CD14-positive monocyte (primary cell): ENCODE data around the gene UTP20. TPM values are rescaled to one million over a fixed set of nuclear protein-coding genes. Genes with fewer than 3 reads are reported as not detected.

Experiments used
- DNase-seq, 3 donors: peaks; one replicate each; pipeline ENCODE4 v3.0.0-alpha.2; 2011 to 2022
- H2AFZ ChIP-seq: 2 replicates; pipeline ENCODE4 v1.6.0; 2012; ENCODE audit warnings: mild to moderate bottlenecking, low read depth, low read length, inconsistent platforms; ENCODE audit not compliant: insufficient read depth, poor library complexity, severe bottlenecking
- H3K27ac ChIP-seq, 2 donors: 1 replicate in 1 of 2; 2 replicates in 1 of 2; pipeline ENCODE4 v1.5.1; 2012 to 2013; ENCODE audit warnings: low read length in 2 of 2, control low read depth in 1 of 2, inconsistent platforms in 1 of 2, low read depth in 1 of 2, mild to moderate bottlenecking in 1 of 2
- H3K27me3 ChIP-seq, 2 donors: one replicate each; pipeline versions ENCODE4 v1.6.0 to v1.6.1; 2011 to 2013; ENCODE audit warnings: low read length in 2 of 2; ENCODE audit not compliant: control insufficient read depth in 2 of 2, insufficient read depth in 2 of 2
- H3K36me3 ChIP-seq, 2 donors: replicated peaks in 1 of 2; 1 replicate in 1 of 2; 2 replicates in 1 of 2; pipeline versions ENCODE4 v1.5.1 to v1.6.1; 2012 to 2013; ENCODE audit warnings: low read length in 2 of 2, control low read depth in 1 of 2, inconsistent platforms in 1 of 2, mild to moderate bottlenecking in 1 of 2; ENCODE audit not compliant: insufficient read depth in 2 of 2, control insufficient read depth in 1 of 2
- H3K4me1 ChIP-seq, 2 donors: 1 replicate in 1 of 2; 2 replicates in 1 of 2; pipeline versions ENCODE4 v1.5.1 to v1.6.1; 2012 to 2013; ENCODE audit warnings: low read length in 2 of 2, control low read depth in 1 of 2, inconsistent platforms in 1 of 2, mild to moderate bottlenecking in 1 of 2, moderate library complexity in 1 of 2; ENCODE audit not compliant: insufficient read depth in 2 of 2, control insufficient read depth in 1 of 2
- H3K4me2 ChIP-seq: replicated peaks from 2 replicates; pipeline ENCODE3; 2012; ENCODE audit warnings: low read length, moderate library complexity, mild to moderate bottlenecking; ENCODE audit not compliant: poor library complexity, severe bottlenecking; ENCODE audit errors: extremely low read depth
- H3K4me3 ChIP-seq, 3 experiments: fragments of 200-600 bp in 1 of 3; sonication (generic) in 1 of 3; replicated peaks in 1 of 3; 1 replicate in 2 of 3; 2 replicates in 1 of 3; pipeline ENCODE4 v1.5.1; 2011 to 2013; ENCODE audit warnings: low read length in 3 of 3, mild to moderate bottlenecking in 3 of 3, control low read depth in 2 of 3, low read depth in 2 of 3, inconsistent platforms in 1 of 3, moderate library complexity in 1 of 3
- H3K79me2 ChIP-seq: 2 replicates; pipeline ENCODE4 v1.6.0; 2012; ENCODE audit warnings: mild to moderate bottlenecking, control low read depth, inconsistent platforms, low read length, moderate library complexity; ENCODE audit not compliant: insufficient read depth
- H3K9ac ChIP-seq: 2 replicates; pipeline ENCODE4 v1.6.0; 2017; ENCODE audit warnings: low read length, mild to moderate bottlenecking; ENCODE audit not compliant: insufficient read depth, poor library complexity, severe bottlenecking
- H3K9me3 ChIP-seq, 2 donors: replicated peaks in 1 of 2; 1 replicate in 1 of 2; 2 replicates in 1 of 2; pipeline versions ENCODE4 v1.5.1 to v1.6.1; 2012 to 2013; ENCODE audit warnings: low read length in 2 of 2, control low read depth in 1 of 2; ENCODE audit not compliant: control insufficient read depth in 1 of 2, insufficient read depth in 1 of 2
- H4K20me1 ChIP-seq: 2 replicates; pipeline ENCODE4 v1.6.0; 2012; ENCODE audit warnings: mild to moderate bottlenecking, low read length, control low read depth, moderate library complexity; ENCODE audit not compliant: insufficient read depth
- H3K27ac Mint-ChIP-seq, 7 donors: one replicate each; pipeline ENCODE4 v1.8.0; 2020; ENCODE audit warnings: mild to moderate bottlenecking in 7 of 7, mixed read lengths in 7 of 7, moderate library complexity in 6 of 7, inconsistent platforms in 2 of 7
- H3K27me3 Mint-ChIP-seq, 3 donors: one replicate each; pipeline ENCODE4 v1.8.0; 2021 to 2022; ENCODE audit warnings: low read depth in 3 of 3, mild to moderate bottlenecking in 3 of 3, mixed read lengths in 3 of 3, moderate library complexity in 3 of 3, inconsistent platforms in 1 of 3
- H3K36me3 Mint-ChIP-seq, 2 donors: one replicate each; pipeline ENCODE4 v1.8.0; 2020; ENCODE audit warnings: mixed read lengths in 2 of 2, inconsistent platforms in 1 of 2, mild to moderate bottlenecking in 1 of 2
- H3K4me1 Mint-ChIP-seq: one replicate; pipeline ENCODE4 v1.8.0; 2020; ENCODE audit warnings: mild to moderate bottlenecking, mixed read lengths
- H3K4me3 Mint-ChIP-seq, 2 donors: one replicate each; pipeline ENCODE4 v1.8.0; 2020; ENCODE audit warnings: mild to moderate bottlenecking in 2 of 2, mixed read lengths in 2 of 2, moderate library complexity in 1 of 2
- H3K9me3 Mint-ChIP-seq, 7 donors: one replicate each; pipeline ENCODE4 v1.8.0; 2020 to 2022; ENCODE audit warnings: mixed read lengths in 7 of 7, mild to moderate bottlenecking in 6 of 7, moderate library complexity in 6 of 7, inconsistent platforms in 2 of 7
- WGBS: methylation state at CpG from one replicate; pipeline ENCODE4 v1.1.5; 2013; ENCODE audit warnings: missing lambda C conversion rate; ENCODE audit not compliant: insufficient coverage; 5-methylcytosine and 5-hydroxymethylcytosine counted together
- intact Hi-C, 2 donors: fragments of 100-400 bp; cut with micrococcal nuclease; formaldehyde crosslinking; loops; one replicate each; pipeline versions ENCODE4 v1.15.0 to v1.15.1; 2023
- polyA plus RNA-seq, 3 donors: library from polyadenylated mRNA; depleted of rRNA in 1 of 3; unstranded in 2 of 3; stranded (reverse) in 1 of 3; fragments of 300-500 nt in 2 of 3; fragments of >200 nt in 1 of 3; fragmentation: Illumina TruSeq in 2 of 3; gene quantifications; 1 replicate in 2 of 3; 2 replicates in 1 of 3; pipeline ENCODE4 v1.2.3, GENCODE V29; 2012 to 2021
- TF ChIP-seq, protein P1 (sequence below): fragments of 200-600 bp; IDR thresholded peaks from one replicate; pipeline ENCODE4 v1.8.0; 2022; ENCODE audit warnings: antibody characterized with exemption, mild to moderate bottlenecking

Gene UTP20
- polyA plus RNA-seq, 3 donors: 0.46 to 1.6 (median 1.2) TPM

DNA sequence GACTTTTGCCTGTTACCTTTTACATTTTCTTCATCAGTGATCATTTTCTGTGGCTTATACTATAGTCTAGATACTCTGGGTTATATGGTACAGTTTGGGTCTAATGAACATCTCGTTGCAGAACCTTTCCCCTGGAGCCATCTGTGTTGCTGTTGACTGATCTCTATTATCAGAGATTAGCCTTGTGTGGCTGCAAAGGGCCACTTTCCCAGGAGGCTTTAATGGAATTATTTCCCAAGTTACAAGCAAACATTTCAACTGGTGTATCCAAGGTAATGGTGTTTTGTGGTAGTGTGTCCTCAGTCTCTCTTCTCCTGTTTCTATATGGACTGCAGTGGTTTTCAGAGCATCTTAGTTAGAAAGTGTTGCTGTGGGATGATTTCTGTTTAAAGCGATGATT, 25.9 kb downstream of the UTP20 start:
- no peak overlapping the region for H3K4me2 ChIP-seq
- 100% methylated on average over 1 of the region's 2 CpGs for WGBS
- H3K27me3 ChIP-seq: no peaks in the 10 kb centered on the region
- no peak overlapping the region for H3K9ac ChIP-seq
- H3K36me3 ChIP-seq: peaks cover 49 to 90% of the 10 kb centered on the region in 2 donors
- H3K9me3 ChIP-seq: no peaks in the 10 kb centered on the region
- H3K79me2 ChIP-seq: no peaks in the 10 kb centered on the region
- Mint-ChIP-seq H3K36me3 (peaks cover 66 to 67% of the 10 kb centered on the region in 2 donors), H3K27me3 (no peaks in the 10 kb centered on the region), H3K9me3 (no peaks in the 10 kb centered on the region), H3K4me1 (no peaks in the 10 kb centered on the region), H3K4me3 (no peak overlapping the region), H3K27ac (no peak overlapping the region)
- no peak overlapping the region for H3K27ac ChIP-seq
- H4K20me1 ChIP-seq: no peaks in the 10 kb centered on the region
- DNase-seq: no peak
- H3K4me1 ChIP-seq: no peaks in the 10 kb centered on the region
- H3K4me3 ChIP-seq: no peak overlapping the region
- intact Hi-C loops: no loop called here
- TF ChIP-seq, protein P1, sequence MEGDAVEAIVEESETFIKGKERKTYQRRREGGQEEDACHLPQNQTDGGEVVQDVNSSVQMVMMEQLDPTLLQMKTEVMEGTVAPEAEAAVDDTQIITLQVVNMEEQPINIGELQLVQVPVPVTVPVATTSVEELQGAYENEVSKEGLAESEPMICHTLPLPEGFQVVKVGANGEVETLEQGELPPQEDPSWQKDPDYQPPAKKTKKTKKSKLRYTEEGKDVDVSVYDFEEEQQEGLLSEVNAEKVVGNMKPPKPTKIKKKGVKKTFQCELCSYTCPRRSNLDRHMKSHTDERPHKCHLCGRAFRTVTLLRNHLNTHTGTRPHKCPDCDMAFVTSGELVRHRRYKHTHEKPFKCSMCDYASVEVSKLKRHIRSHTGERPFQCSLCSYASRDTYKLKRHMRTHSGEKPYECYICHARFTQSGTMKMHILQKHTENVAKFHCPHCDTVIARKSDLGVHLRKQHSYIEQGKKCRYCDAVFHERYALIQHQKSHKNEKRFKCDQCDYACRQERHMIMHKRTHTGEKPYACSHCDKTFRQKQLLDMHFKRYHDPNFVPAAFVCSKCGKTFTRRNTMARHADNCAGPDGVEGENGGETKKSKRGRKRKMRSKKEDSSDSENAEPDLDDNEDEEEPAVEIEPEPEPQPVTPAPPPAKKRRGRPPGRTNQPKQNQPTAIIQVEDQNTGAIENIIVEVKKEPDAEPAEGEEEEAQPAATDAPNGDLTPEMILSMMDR: no peak
- no peak overlapping the region for H2AFZ ChIP-seq

DNA sequence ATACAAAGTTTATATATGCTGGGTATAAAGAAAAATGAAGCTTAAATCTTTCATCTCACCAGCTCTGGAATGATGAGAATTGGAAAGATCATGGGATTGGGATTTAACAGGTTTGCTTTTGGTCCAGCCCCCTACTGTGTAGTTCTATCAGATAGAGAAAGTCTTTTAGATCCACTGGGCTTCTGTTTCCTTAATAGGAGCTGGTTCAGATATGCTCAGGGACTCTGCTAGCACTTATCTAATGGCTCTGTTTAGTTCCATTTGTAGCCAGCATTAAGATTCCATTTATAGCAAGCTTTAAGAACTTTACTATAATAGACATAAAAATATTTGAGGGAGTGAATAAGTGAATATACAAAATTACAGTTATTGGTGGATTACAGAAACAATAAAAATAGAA, 42.6 kb downstream of the UTP20 start:
- H3K4me1 ChIP-seq: no peaks in the 10 kb centered on the region
- Mint-ChIP-seq H3K36me3 (peaks cover 42 to 46% of the 10 kb centered on the region in 2 donors), H3K27me3 (no peaks in the 10 kb centered on the region), H3K4me3 (no peak overlapping the region), H3K27ac (no peak overlapping the region), H3K4me1 (peaks cover 5% of the 10 kb centered on the region), H3K9me3 (no peaks in the 10 kb centered on the region)
- H3K27ac ChIP-seq: no peak overlapping the region
- no peak overlapping the region for H2AFZ ChIP-seq
- H3K9ac ChIP-seq: no peak overlapping the region
- no peaks in the 10 kb centered on the region for H3K27me3 ChIP-seq
- H3K79me2 ChIP-seq: no peaks in the 10 kb centered on the region
- no peak for DNase-seq
- no peaks in the 10 kb centered on the region for H3K9me3 ChIP-seq
- intact Hi-C loops: no loop called here
- no peaks in the 10 kb centered on the region for H4K20me1 ChIP-seq
- TF ChIP-seq, protein P1: no peak
- peaks cover 24 to 56% of the 10 kb centered on the region in 2 donors for H3K36me3 ChIP-seq
- no peak overlapping the region for H3K4me2 ChIP-seq
- no peak overlapping the region for H3K4me3 ChIP-seq
